ENCODE results near the gene MINAR1.
"Not testable (repeated sequence)": the region's sequence is repeated elsewhere in the genome, so short reads cannot be mapped to it uniquely, and the experiment has no call there.

MINAR1 gene, protein sequence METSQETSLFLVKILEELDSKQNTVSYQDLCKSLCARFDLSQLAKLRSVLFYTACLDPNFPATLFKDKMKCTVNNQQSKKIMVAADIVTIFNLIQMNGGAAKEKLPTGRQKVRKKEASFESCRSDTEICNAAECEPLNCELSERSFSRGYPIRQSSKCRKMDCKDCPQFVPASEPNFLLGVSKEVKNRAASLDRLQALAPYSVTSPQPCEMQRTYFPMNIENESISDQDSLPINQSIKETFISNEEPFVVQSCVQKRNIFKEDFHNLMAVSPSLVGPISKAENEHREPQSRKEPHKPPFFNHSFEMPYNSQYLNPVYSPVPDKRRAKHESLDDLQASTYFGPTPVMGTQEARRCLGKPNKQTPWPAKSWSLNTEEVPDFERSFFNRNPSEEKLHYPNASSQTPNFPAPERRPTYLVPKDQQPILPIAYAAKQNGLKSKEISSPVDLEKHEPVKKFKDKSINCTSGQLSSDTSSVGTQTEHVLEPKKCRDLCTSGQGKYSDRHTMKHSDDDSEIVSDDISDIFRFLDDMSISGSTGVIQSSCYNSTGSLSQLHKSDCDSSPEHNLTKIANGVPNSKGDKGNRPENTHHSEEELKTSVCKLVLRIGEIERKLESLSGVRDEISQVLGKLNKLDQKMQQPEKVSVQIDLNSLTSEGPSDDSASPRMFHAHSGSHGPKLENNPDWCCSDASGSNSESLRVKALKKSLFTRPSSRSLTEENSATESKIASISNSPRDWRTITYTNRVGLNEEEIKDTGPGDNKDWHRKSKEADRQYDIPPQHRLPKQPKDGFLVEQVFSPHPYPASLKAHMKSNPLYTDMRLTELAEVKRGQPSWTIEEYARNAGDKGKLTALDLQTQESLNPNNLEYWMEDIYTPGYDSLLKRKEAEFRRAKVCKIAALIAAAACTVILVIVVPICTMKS

DNA sequence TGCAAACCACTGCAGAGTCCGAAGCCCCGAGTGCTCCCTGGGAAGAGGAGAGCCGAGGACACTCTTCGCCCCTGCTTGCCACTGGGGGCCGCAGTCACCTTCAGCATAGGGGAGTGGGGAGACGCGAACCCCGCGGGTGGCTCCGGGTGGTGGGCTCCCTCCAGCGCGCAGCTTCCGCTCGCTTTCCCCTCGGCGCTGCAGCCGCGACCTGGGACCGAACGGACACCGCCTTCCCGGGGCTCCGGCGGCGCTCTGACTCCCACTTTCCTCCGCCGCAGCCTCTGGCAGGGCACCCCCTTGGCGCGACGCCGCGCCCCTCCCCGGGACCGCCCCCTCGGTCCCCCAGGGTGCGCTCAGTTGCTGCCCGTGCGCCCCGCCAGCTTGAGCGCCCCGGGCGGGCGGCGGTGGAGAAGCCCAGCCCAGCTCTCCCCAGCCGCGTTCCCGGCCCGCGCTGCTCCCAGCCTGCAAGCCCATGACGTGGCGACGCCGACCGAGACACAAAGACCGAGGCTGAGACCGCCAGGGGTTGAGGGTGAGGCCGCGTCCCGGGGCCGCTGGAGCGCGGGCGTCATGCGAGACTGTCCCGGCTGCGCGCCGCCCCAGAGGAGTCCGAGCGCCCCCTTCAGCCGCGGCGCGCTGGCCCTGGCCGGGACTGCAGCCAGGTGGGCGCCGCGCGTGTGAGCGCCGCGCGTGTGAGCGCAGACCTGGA, at the start of gene MINAR1:
Gene MINAR1 (plus strand): TSS at position 701 of the 709 bp plus-strand sequence. CDS start 23,812 bp downstream, outside the sequence.
- no peak for DNase-seq

DNA sequence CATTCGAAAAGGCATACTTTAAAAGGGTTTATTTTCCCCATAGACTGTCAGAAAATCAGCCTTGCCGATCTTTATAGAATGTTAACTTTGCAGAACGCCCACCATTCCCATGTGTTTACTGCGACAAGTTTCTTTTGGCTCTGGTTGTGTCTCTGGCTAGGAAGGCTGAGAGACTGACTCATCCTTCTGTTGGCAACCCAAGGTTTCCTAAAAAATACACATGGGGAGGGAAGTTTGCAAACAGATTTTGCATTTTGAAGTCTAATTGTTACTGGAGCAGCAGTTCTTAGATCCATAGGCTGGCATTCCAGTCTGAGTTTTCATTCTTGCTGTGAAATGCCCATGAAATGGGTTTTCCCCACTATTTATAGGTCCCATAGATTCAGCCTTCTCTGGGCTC, 37.9 kb upstream of the MINAR1 start:
- no peak for DNase-seq

DNA sequence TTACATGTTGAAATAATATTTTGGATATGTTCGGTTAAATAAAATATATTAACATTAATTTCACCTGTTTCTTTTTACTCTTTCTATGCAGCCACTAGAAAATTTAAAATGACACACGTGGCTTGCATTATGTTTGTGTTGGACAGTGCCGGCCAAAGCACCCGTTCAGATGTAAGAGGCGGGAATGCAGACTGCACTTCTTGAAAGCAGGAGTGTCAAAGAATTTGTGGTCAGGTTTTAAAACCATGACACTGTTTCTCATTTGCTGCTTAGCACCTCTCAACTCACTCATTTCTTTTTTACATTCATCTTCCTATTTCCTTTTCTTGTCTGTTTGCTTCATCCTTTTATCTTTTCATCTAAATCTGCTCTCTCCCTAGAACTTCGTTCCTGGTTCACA, 35.3 kb upstream of the MINAR1 start:
- DNase-seq = no peak

DNA sequence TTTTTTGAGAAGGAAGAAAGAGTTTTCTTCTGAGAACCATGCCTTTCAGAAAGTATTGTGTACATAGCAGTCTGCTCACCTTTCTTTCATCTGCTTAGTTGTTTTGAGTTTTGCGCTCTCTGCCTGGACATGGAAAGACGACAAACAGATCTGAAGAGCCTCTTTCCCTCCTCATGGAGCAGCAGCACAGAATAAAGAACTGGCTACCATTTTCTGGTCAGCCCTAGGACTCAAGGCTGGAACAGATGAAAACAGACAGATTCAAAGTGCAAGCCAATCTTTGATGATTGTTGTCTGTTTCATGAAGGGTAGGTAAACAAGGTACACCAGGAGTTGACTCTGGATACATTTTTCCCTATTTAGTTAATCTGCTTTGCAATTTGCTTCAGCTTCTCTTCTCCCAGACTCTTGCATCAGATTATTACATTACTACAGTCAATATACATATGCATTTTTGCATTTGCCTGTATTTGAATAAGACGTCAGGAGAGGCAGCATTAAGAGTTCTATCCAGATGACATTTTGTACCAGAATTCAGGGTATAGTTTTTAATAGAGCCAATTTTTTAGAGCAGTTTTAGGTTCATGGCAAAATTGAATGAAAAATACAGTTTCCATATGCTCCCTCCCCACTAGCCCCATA, 34.7 kb upstream of the MINAR1 start:
- DNase-seq = no peak

DNA sequence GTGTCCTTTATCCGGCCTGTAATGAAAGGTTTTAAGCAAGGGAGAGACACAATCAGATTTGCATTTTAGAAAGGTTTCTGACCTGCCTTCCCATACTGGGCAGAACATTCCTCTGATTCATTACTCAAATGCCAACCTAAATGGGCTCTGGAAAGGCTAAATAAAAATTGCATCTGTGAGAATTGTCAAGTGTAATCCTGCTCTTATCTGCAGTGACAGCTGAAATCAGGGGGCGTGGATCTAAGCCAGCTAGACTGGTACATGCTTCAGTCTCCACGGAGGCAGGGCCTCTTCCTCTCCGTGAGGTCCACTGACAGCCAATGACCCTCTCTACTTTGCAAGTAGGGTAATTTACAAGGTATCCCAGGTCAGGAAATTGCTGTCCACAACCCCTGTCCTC, 32.5 kb upstream of the MINAR1 start:
- DNase-seq = no peak

DNA sequence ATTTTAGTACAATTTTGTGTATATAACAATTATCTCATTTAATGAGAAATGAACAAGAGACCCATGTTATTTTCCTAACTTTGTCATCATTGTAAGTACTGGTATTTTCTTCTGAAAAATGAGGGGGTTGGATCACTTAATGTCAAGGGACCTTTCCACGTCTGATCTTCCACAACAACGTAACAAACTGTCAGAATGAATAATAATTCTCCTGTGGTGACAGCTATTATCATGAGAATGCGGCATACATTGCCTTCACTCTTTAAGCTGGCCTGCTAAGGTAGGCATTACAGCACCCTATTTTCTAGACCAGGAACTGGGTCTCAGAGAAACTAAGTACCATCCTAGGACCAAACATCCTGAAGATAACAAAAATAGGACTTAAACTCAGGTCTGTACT, 31.5 kb upstream of the MINAR1 start:
- no peak for DNase-seq

DNA sequence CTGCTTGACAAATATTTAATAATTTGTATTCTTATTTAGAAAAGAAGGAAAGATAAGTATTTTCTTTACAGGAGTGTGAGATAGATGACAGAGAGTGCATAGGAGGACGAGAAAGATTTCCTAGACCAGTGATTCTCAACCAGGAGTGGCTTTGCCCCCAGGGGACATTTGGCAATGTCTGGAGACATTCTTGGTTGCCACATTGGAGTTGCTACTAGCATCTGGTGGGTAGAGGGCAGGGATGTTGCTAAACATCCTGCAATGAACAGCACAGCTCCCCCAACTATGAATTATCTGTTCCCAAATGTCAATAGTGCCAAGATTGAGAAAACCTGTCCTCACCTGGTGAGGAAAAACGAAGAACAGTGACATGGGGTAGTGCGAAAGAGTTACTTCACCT, 30.8 kb upstream of the MINAR1 start:
- no peak for DNase-seq

DNA sequence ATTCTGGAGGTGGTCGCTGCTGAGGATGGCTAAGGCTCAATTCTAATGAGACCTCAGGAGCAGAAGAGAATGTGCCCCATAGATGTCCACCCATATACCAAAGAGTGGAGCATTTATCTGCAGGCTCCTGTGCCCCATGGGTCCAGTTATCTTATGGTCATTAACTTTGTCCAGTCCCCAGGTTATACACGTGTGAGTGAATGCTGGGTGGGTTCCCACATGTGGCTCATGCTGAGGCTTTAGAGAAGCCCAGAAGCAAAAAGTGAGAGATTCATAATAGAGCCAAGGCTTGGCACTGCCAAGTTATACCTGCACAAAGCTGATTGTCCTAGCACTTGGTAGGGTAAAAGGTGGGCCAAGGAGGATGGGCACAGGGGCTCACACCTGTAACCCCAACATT, 30.0 kb upstream of the MINAR1 start:
- DNase-seq = no peak

DNA sequence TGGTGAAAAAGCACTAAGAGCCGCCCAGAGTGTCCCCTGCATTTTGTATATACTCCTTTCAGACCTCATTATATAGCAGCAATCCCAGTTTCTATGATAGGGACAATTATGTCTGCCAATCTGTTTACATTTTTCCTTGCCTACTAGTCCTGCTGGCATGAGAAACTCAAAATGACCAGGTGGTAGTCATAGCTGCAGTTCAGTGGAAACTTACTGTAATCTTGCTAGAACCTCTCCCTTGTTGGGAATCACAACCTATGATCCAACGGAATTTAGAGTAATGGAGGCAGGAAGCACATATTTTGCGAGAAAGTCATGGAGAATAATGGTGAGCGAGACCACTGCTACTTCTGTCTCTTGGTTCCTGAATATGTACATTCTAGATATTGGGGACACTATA, 28.6 kb upstream of the MINAR1 start:
- DNase-seq = no peak

DNA sequence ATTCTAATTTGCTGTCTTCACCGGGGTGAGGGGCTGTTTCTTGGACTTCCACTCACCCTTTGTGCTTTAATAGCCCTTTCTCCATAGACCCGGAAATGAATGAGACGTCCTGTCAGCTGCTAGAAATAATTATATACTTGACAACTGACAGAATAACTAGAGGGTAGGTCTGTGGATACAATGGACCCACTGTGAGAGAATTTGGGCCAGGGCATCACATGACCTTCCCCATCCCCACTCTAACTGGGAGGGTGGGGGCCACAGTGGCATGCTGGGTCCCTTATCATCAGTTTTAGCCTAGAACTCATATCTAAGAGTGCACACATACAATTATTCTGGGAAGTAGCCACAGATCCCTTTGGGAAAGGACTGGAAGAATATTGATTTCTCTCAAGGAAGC, 25.9 kb upstream of the MINAR1 start:
- no peak for DNase-seq

DNA sequence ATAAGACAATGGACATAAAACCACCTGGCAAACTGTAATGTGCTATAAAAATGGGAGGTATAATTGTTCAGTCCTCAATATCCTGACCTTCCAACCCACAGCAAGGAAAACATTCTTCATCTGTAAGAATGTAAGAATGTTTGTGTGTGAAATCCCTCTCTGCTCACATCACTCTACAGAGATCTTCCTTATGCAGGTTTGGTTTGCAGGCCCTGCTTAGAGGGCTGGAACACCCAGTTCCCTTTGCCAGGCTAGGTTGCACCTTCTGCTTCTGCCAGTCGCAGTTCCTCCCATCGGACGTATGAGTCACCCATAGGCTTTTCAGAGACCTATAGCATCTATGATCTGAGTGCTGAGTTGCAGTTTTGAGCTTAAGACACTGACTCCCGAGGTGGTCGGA, 24.1 kb upstream of the MINAR1 start:
- DNase-seq = no peak

DNA sequence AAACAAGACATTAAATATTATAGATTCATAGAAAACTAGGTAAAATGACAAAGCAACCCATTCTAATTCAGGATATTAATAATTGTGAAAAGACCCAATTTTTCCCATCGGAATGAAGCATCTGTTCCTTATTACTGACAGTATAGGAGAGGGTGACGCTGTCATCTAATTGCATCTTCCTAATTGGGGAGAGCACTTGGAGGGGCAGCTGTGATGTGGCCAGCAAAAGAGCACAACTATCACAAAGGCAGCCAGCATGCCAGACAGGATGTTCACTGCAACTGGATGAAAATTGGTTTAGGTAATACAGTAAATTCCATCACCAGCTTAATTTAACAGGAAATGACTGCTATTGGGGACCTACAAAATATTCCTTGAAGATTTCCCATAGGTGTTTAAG, 21.9 kb upstream of the MINAR1 start:
- DNase-seq = no peak

DNA sequence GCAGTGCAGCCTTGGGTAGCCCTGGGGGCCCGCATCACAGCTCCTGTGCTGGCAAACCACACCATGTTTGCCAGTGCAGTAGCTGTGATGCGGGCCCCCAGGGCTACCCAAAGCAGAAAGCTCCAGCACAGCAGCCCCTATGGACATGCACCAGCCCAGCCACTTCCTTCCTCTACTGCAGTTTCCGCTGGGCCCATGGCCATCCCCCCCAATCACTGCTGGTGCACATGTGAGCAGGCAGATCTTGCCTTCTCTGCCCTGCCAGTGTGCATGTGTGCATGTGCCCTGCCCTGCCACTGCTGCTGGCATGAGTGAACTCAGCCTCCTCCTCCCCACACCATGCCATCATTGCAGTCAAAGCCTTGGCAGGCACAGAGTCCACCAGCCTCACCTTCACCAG, 20.1 kb upstream of the MINAR1 start:
- DNase-seq = no peak

DNA sequence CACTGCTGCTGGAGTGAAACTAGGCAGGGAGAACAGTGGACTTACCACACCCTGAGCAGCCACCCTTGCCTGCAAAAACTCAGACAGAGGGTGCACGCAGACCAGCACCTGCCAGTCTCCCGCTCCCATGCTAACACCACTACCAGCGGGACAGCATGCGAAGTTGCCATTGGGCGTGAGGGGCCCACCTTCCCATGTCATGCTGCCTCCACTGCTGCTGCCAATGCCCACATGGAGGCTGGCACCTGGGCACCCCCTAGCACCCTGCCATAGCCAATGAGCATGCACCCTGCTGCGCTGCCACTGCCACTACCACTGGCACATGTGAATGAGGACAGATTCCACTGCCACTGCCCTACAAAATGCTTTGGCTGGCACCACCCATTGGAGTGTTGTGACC, 19.7 kb upstream of the MINAR1 start:
- no peak for DNase-seq

DNA sequence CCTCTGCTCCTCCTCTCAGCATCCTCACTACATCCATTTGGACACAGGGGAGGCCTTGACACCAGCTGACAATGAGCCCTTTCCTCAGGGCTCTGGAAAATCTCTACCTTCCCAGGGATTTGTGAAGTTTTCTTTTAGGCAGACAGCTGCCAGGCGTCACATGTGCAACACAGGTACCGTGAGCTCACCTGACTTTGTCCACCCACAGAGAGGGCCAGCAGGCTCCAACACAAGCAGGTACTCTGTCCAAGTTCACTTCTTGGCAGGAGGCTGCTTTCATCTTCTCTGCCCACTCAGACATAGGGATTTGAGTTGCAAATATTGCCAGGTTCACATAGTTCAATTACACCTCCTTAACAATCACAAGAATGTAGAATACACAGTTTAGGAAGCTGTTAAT, 15.3 kb upstream of the MINAR1 start:
- DNase-seq = no peak

DNA sequence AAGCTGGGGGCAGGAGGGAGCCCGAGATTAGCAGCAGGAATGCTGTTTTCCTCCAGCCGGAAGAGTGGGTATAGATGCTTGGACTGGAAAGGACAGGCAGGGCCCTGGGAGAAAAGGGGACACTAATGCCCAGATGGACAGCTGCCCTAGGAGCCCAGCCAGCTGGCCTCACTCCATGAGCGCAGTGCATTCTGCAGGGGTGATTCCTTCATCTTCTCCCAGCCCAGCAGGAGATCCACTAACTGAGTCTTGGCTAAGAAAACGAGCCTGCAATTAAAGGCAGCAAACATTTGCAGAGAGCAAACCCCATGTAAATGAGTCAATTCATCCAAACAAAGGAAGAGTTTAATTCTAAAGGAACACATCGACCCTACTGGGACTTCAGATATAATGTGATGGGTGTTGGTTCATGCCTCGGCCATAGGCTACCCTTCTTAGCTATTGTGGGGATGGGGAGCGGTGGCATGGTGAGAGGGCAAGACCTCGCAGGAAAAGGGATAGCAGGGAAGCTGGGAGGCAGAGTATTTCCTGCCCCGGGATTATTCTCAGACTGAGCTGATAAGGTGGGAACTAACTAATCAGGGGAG, 13.3 kb upstream of the MINAR1 start:
- DNase-seq = no peak

DNA sequence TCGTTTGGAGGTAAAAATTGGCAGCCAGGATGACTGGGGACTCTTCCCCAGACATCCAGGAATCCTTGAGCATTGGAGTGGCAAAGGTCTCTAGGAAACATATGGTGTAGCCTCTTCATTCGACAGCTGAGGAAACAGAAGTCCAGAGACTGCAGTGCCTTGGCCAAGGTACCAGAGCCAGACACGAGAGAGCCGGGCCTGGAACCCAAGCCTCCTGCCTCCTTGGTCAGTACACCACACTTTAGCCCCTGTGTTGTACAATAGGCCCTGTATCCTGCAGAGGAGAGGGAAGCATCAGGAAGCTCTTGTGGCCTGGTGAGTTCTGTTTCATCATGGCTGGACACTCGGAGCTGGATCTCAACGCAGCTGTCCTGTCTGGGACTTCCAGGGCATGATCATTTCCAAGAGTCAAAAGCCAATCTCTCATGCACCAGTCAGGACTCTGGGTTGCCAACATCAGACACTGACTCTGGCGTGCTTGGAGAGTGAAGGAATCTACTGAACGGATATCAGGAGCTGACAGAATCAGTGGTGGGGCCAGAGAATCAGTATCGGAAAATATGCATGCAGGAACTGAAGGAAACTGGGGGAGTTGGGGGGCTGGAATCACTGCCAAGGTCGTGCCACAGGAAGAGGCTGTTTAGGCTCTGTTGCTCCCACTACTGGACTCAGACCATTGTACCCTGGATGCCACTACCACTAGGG, 6.4 kb upstream of the MINAR1 start:
- DNase-seq = no peak

DNA sequence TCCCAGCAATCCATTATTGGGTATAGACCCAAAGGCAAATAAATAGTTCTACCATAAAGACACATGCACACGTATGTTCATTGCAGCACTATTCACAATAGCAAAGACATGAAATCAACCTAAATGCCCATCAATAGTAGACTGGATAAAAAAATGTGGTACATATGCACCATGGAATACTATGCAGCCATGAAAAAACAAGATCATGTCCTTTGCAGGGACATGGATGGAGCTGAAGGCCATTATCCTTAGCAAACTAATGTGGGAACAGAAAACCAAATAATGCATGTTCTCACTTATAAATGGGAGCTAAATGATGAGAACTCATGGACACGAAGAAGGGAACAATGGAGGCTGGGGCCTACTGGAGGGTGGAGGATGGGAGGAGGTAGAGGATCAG, 5.2 kb upstream of the MINAR1 start:
- not testable (repeated sequence) for DNase-seq

DNA sequence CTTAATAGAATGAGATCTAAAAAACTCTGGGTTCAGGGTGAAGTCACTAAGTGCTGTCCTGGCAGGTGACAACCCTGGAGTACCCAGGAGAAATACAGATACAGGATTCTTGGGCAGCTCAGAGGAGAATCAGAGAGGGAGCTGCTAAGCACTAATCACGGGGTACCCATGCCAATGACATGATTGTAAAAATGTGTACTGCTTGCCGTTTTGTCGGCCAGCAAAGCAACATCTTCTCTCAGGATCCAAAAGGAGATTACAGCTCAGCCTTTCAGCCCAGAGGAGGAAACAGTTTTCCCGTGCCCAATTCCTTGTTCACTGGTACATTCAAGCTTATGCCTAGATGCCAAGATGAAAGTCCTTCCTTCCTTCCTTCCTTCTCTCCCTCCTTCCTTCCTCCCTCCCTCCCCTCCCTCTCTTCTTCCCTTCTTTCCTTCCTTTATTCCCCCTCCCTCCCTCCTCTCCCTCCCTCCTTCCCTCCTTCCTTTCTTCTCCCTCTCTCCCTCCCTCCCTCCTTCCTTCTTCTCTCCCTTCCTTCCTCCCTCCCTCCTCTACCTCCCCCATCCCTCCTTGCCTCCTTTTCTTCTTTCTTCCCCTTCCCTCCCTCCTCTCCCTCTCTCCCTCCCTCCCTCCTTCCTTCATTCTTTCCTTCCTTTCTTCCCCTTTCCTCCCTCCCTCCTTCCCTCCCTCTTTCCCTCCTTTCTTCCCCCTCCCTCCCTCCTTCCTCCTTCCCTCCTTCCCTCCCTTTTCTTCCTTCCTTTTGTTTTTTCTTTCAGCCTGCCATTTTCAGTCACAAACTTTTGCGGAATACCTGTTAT, 4.1 kb upstream of the MINAR1 start:
- no peak for DNase-seq

DNA sequence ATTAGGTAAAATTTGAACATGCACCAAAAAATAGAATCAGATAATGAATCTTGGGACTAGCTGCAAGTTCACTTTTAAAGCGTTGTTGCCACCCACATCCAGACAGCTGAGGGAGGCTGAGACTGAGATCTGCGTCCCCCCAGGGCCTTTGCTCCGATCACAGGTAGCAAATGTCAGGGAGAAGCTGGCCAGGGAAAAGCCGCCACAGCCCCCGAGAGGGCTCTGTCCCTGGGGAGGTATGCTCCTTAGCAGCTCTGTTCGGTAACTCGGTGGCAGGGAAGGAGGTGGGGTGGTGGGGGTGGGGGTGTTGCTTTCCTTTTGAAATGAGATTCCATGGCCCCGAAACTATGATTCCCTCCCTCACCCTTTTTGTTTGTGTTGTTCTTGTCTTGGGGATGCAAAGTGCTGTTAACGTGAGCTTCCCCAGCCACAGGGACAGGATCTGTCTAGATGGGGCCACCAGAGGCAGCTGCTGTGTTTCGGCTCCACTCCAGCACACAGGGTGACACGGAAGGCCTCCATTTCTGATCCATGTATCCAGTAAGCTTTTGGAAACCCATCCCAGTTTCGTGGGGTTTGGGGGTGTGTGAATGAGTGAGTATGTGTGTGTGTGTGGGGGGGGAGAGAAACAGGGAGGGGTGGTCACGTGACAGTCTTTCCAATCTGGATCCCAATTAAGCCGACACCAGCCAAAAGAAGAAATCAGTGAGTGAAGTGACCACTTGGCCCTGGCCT, 1.1 kb upstream of the MINAR1 start:
- DNase-seq = no peak
